ENCODE results near the gene CHPF2.

- TF ChIP-seq CTCF (IDR thresholded peaks at IDR 0.05 in 8 of 11, conservative IDR thresholded peaks at IDR 0.05 in 3 of 11) = no peak
- no peak for TF ChIP-seq POLR2A (IDR thresholded peaks at IDR 0.05)
These were observed 14.0 kb downstream of the CHPF2 start for GRCh38 chr7:151246102-151246850.

All from spleen (tissue), 7 donors.